GM12878 (cell line): Measurements from ENCODE around the gene CD244. TPM values are rescaled to one million over a fixed set of nuclear protein-coding genes. Genes with fewer than 3 reads are reported as not detected.
"Not testable (repeated sequence)": the region's sequence is repeated elsewhere in the genome, so short reads cannot be mapped to it uniquely, and the experiment has no call there.

ENCODE experiments used
- ATAC-seq: fragments of 200-7000 bp; cut with Tn5 transposase; 3 replicates; pipeline ENCODE4 v1.9.1; 2020; ENCODE audit warnings: mild to moderate bottlenecking, moderate library complexity
- BruUV-seq: library from RNA; stranded (reverse); fragments of 400-500 nt; replicated peaks from 2 replicates; lab custom pipeline; 2021; lab: Mats Ljungman, UMichigan
- CTCF ChIA-PET: fragments of 300-600 bp; sonication (Branson Sonifier 250); formaldehyde crosslinking; extraction: SDS; loops from one replicate; lab custom pipeline; 2021; ENCODE audit warnings: inconsistent platforms; lab: Yijun Ruan, JAX
- POLR2A ChIA-PET: fragments of 350-600 bp; formaldehyde crosslinking; extraction: SDS; loops from one replicate; lab custom pipeline; 2021; ENCODE audit warnings: inconsistent platforms; lab: Charles Lee
- RAD21 ChIA-PET: fragments of 300-600 bp; sonication (Branson Sonifier 250); formaldehyde crosslinking; loops from one replicate; lab custom pipeline; 2023; ENCODE audit warnings: antibody characterized with exemption; ENCODE audit not compliant: unreplicated experiment; lab: Charles Lee
- SMC1A ChIA-PET: fragments of 300-600 bp; sonication (Branson Sonifier 250); formaldehyde crosslinking; loops from one replicate; lab custom pipeline; 2023; ENCODE audit not compliant: unreplicated experiment, uncharacterized antibody; lab: Charles Lee
- DNase-seq: peaks from one replicate; pipeline ENCODE4 v3.0.0-alpha.2; 2011; ENCODE audit warnings: low read depth, low spot score
- FAIRE-seq: peaks from 3 replicates; lab custom pipeline; 2011; peaks lifted over from hg19 to GRCh38; lab: Jason Lieb, UNC
- H2AFZ ChIP-seq: 2 replicates; pipeline ENCODE4 v1.6.0; 2011; ENCODE audit warnings: low read depth, low read length, control low read depth; ENCODE audit not compliant: control insufficient read depth
- H3K27ac ChIP-seq: 2 replicates; pipeline ENCODE4 v1.5.1; 2011; ENCODE audit warnings: control low read depth; ENCODE audit not compliant: control insufficient read depth, insufficient read depth
- H3K27me3 ChIP-seq, 2 experiments: replicated peaks in 1 of 2; 2 replicates each; pipeline versions ENCODE4 v1.6.0 to v1.6.1; 2011; ENCODE audit warnings: low read length in 1 of 2; ENCODE audit not compliant: control insufficient read depth in 2 of 2, insufficient read depth in 2 of 2
- H3K36me3 ChIP-seq, 2 experiments: 2 replicates each; pipeline ENCODE4 v1.5.1; 2011; ENCODE audit warnings: low read length in 1 of 2; ENCODE audit not compliant: control insufficient read depth in 2 of 2, insufficient read depth in 2 of 2
- H3K4me1 ChIP-seq: 2 replicates; pipeline ENCODE4 v1.6.1; 2011; ENCODE audit warnings: mild to moderate bottlenecking, low read length, moderate library complexity, mixed read lengths; ENCODE audit not compliant: control insufficient read depth, insufficient read depth
- H3K4me2 ChIP-seq: 2 replicates; pipeline ENCODE4 v1.6.0; 2011; ENCODE audit warnings: control low read depth; ENCODE audit not compliant: control insufficient read depth, insufficient read depth
- H3K4me3 ChIP-seq: fragments of 200-600 bp; sonication (generic); 2 replicates; pipeline ENCODE4 v1.5.1; 2016
- H3K79me2 ChIP-seq: 2 replicates; pipeline ENCODE4 v1.6.0; 2011; ENCODE audit warnings: low read length; ENCODE audit not compliant: control insufficient read depth, insufficient read depth
- H3K9ac ChIP-seq: 2 replicates; pipeline ENCODE4 v1.8.0; 2011; ENCODE audit warnings: low read length, control low read depth, mixed read lengths; ENCODE audit not compliant: control insufficient read depth, insufficient read depth
- H3K9me3 ChIP-seq: replicated peaks from 3 replicates; pipeline ENCODE4 v1.5.1; 2011; ENCODE audit warnings: mild to moderate bottlenecking, low read length; ENCODE audit not compliant: control insufficient read depth, insufficient read depth
- H4K20me1 ChIP-seq: 2 replicates; pipeline ENCODE4 v1.6.0; 2011; ENCODE audit not compliant: control insufficient read depth, insufficient read depth
- BMI1 ChIP-seq: fragments of 450-650 bp; IDR thresholded peaks from 2 replicates; pipeline ENCODE4 v1.6.1; 2016; ENCODE audit warnings: mild to moderate bottlenecking, moderate library complexity, borderline replicate concordance
- CREM ChIP-seq: IDR thresholded peaks from 2 replicates; pipeline ENCODE4 v1.6.1; 2014; ENCODE audit warnings: antibody characterized with exemption, low read depth
- MEF2B ChIP-seq: fragments of 450-650 bp; IDR thresholded peaks from 2 replicates; pipeline ENCODE4 v1.6.1; 2018; ENCODE audit warnings: mild to moderate bottlenecking, moderate library complexity; ENCODE audit not compliant: partially characterized antibody, poor library complexity, severe bottlenecking
- POLR2A ChIP-seq: IDR thresholded peaks from 2 replicates; pipeline ENCODE4 v1.6.1; 2011; ENCODE audit warnings: low read depth, mild to moderate bottlenecking, low read length
- YY1 ChIP-seq: IDR thresholded peaks from 2 replicates; pipeline ENCODE4 v1.6.1; 2011; ENCODE audit warnings: low read depth, mild to moderate bottlenecking, low read length
- whole genome bisulfite sequencing: methylation state at CpG from one replicate; pipeline ENCODE4 v1.1.6; 2016; ENCODE audit warnings: low lambda C conversion rate; ENCODE audit not compliant: insufficient replicate concordance, insufficient coverage; ENCODE audit errors: missing lambda C conversion rate; 5-methylcytosine and 5-hydroxymethylcytosine counted together
- in situ Hi-C: fragments of 300-500 bp; cut with MboI; formaldehyde crosslinking; loops from 9 replicates; pipeline ENCODE4 v1.14.3; 2018; ENCODE audit warnings: mixed read lengths
- intact Hi-C: fragments of 100-400 bp; cut with micrococcal nuclease; formaldehyde crosslinking; loops from one replicate; pipeline ENCODE4 v1.14.2; 2022; ENCODE audit not compliant: unreplicated experiment
- polyA plus RNA-seq, 11 experiments: library from polyadenylated mRNA; depleted of rRNA in 4 of 11; unstranded in 6 of 11; stranded (reverse) in 5 of 11; fragments of >200 nt; fragmentation: Nextera tagmentation in 4 of 11; fragmentation: Illumina TruSeq in 1 of 11; extraction: Ambion mirVana in 4 of 11; extraction: Trizol in 1 of 11; gene quantifications; 1 replicate in 1 of 11; 2 replicates in 10 of 11; pipeline versions ENCODE4 v1.2.1 to v1.2.3, GENCODE V29; 2011 to 2016; ENCODE audit warnings: inconsistent platforms in 2 of 11, missing spikeins in 2 of 11, low read depth in 1 of 11
- total RNA-seq, 4 experiments: library from RNA; depleted of rRNA in 3 of 4; stranded (reverse); fragments of >200 nt in 3 of 4; fragmentation: Illumina TruSeq in 1 of 4; extraction: Trizol in 1 of 4; gene quantifications; 2 replicates each; pipeline versions ENCODE4 v1.2.1 to v1.2.3, GENCODE V29; 2013 to 2021
- TF ChIP-seq, protein P1 (sequence below): fragments of 450-650 bp; IDR thresholded peaks from 2 replicates; pipeline ENCODE4 v1.6.1; 2017; ENCODE audit warnings: mild to moderate bottlenecking, moderate library complexity
- TF ChIP-seq, protein P2 (sequence below): fragments of 450-650 bp; IDR thresholded peaks from 2 replicates; pipeline ENCODE4 v1.6.1; 2018; ENCODE audit warnings: mild to moderate bottlenecking, low read depth, moderate library complexity; ENCODE audit not compliant: partially characterized antibody

Gene CD244
- total and polyA plus RNA-seq, 10 of the 15 experiments (the other 5 are each of a cell fraction or from before 2014, with no cell fraction given): 0.24 to 13.6 (median 0.73) TPM

DNA sequence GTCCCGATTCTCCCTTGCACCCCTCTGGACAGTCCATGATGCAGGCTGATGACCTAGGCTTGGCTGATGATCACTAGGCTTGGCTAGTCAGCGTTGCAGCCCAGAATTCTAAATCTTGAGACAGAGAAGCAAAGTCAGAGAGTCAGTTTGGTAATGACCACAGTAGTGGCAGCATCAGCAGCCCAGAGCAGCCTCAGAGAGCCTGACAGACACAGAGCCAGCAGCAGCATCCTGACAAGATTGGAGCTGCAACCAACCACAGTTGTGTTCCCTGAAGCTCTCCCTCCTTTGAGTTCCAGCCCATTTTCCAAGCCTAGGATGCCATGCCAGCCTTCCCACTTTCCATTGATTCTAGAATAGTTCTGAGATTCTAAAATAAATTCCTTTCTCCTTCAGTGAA, 39.1 kb upstream of the CD244 start (continued):
- TF ChIP-seq, protein P1, sequence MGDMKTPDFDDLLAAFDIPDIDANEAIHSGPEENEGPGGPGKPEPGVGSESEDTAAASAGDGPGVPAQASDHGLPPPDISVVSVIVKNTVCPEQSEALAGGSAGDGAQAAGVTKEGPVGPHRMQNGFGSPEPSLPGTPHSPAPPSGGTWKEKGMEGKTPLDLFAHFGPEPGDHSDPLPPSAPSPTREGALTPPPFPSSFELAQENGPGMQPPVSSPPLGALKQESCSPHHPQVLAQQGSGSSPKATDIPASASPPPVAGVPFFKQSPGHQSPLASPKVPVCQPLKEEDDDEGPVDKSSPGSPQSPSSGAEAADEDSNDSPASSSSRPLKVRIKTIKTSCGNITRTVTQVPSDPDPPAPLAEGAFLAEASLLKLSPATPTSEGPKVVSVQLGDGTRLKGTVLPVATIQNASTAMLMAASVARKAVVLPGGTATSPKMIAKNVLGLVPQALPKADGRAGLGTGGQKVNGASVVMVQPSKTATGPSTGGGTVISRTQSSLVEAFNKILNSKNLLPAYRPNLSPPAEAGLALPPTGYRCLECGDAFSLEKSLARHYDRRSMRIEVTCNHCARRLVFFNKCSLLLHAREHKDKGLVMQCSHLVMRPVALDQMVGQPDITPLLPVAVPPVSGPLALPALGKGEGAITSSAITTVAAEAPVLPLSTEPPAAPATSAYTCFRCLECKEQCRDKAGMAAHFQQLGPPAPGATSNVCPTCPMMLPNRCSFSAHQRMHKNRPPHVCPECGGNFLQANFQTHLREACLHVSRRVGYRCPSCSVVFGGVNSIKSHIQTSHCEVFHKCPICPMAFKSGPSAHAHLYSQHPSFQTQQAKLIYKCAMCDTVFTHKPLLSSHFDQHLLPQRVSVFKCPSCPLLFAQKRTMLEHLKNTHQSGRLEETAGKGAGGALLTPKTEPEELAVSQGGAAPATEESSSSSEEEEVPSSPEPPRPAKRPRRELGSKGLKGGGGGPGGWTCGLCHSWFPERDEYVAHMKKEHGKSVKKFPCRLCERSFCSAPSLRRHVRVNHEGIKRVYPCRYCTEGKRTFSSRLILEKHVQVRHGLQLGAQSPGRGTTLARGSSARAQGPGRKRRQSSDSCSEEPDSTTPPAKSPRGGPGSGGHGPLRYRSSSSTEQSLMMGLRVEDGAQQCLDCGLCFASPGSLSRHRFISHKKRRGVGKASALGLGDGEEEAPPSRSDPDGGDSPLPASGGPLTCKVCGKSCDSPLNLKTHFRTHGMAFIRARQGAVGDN: no peak
- TF ChIP-seq MEF2B (no peak), POLR2A (no peak), CREM (no peak), YY1 (no peak), BMI1 (no peak)
- TF ChIP-seq, protein P2, sequence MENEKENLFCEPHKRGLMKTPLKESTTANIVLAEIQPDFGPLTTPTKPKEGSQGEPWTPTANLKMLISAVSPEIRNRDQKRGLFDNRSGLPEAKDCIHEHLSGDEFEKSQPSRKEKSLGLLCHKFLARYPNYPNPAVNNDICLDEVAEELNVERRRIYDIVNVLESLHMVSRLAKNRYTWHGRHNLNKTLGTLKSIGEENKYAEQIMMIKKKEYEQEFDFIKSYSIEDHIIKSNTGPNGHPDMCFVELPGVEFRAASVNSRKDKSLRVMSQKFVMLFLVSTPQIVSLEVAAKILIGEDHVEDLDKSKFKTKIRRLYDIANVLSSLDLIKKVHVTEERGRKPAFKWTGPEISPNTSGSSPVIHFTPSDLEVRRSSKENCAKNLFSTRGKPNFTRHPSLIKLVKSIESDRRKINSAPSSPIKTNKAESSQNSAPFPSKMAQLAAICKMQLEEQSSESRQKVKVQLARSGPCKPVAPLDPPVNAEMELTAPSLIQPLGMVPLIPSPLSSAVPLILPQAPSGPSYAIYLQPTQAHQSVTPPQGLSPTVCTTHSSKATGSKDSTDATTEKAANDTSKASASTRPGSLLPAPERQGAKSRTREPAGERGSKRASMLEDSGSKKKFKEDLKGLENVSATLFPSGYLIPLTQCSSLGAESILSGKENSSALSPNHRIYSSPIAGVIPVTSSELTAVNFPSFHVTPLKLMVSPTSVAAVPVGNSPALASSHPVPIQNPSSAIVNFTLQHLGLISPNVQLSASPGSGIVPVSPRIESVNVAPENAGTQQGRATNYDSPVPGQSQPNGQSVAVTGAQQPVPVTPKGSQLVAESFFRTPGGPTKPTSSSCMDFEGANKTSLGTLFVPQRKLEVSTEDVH: no peak

DNA sequence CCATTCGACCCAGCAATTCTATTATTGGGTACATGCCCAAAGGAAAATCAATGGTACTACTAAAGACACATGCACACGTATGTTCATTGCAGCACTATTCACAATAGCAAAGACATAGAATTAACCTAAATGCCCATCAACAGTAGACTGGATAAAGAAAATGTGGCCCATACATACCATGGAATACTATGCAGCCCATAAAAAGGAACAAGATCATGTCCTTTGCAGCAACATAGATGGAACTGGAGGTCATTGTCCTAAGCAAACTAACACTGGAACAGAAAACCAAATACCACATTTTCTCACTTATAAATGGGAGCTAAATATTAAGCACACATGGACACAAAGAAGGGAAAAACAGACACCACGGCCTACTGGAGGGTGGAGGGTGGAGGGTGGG, 38.0 kb upstream of the CD244 start:
- H2AFZ ChIP-seq, H3K27ac ChIP-seq, FAIRE-seq, in situ Hi-C loops, H3K79me2 ChIP-seq, BruUV-seq, H3K4me2 ChIP-seq, POLR2A ChIA-PET, intact Hi-C loops, H3K9me3 ChIP-seq, DNase-seq, H3K4me3 ChIP-seq, H3K27me3 ChIP-seq, RAD21 ChIA-PET, SMC1A ChIA-PET, H3K4me1 ChIP-seq, H4K20me1 ChIP-seq, H3K36me3 ChIP-seq, CTCF ChIA-PET, ATAC-seq, H3K9ac ChIP-seq: not testable (repeated sequence)
- WGBS: 13% methylated on average over 3 of the region's 3 CpGs

DNA sequence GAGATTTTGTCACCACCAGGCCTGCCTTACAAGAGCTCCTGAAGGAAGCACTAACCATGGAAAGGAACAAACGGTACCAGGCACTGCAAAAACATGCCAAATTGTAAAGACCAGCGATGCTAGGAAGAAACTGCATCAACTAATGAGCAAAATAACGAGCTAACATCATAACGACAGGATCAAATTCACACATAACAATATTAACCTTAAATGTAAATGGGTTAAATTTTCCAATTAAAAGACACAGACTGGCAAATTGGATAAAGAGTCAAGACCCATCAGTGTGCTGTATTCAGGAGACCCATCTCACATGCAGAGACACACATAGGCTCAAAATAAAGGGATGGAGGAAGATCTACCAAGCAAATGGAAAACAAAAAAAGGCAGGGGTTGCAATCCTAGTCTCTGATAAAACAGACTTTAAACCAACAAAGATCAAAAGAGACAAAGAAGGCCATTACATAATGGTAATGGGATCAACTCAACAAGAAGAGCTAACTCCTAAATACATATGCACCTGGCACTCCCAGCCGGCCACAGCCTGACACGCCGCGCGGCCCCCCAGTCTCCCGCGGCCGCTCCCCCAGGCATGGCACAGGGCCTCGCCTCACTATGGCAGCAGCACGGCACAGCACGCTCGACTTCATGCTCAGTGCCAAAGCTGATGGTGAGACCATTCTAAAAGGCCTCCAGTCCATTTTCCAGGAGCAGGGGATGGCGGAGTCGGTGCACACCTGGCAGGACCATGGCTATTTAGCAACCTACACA, 31.9 kb upstream of the CD244 start:
- H3K4me2 ChIP-seq, FAIRE-seq, BruUV-seq, in situ Hi-C loops, H3K79me2 ChIP-seq, H2AFZ ChIP-seq, H3K4me1 ChIP-seq, H3K9ac ChIP-seq, SMC1A ChIA-PET, RAD21 ChIA-PET, POLR2A ChIA-PET, H3K27me3 ChIP-seq, H3K36me3 ChIP-seq, DNase-seq, ATAC-seq, H3K4me3 ChIP-seq, H4K20me1 ChIP-seq, CTCF ChIA-PET, H3K9me3 ChIP-seq, H3K27ac ChIP-seq, intact Hi-C loops: not testable (repeated sequence)
- 55% methylated on average over 18 of the region's 18 CpGs for WGBS
